AG09319 (cell line): ENCODE results near the gene THTPA.

Experiments used
- DNase-seq: peaks from one replicate; pipeline ENCODE4 v3.0.0-alpha.2; 2010; ENCODE audit warnings: low read depth; ENCODE audit errors: extremely low read depth
- TF ChIP-seq, protein P1 (sequence below): IDR thresholded peaks from 2 replicates; pipeline ENCODE4 v1.5.1; 2011; ENCODE audit warnings: low read depth, mild to moderate bottlenecking, inconsistent platforms, low read length, moderate library complexity

Gene THTPA

GRCh38 chr14:23548351-23549318 lies 7.4 kb upstream of the THTPA start:
- DNase-seq = no peak
- TF ChIP-seq, protein P1, sequence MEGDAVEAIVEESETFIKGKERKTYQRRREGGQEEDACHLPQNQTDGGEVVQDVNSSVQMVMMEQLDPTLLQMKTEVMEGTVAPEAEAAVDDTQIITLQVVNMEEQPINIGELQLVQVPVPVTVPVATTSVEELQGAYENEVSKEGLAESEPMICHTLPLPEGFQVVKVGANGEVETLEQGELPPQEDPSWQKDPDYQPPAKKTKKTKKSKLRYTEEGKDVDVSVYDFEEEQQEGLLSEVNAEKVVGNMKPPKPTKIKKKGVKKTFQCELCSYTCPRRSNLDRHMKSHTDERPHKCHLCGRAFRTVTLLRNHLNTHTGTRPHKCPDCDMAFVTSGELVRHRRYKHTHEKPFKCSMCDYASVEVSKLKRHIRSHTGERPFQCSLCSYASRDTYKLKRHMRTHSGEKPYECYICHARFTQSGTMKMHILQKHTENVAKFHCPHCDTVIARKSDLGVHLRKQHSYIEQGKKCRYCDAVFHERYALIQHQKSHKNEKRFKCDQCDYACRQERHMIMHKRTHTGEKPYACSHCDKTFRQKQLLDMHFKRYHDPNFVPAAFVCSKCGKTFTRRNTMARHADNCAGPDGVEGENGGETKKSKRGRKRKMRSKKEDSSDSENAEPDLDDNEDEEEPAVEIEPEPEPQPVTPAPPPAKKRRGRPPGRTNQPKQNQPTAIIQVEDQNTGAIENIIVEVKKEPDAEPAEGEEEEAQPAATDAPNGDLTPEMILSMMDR = no peak

- TF ChIP-seq, protein P1 = no peak
- no peak for DNase-seq
Observed at GRCh38 chr14:23550131-23550811, 5.8 kb upstream of the THTPA start.

- DNase-seq = no peak
- TF ChIP-seq, protein P1 = no peak
Observed at GRCh38 chr14:23550812-23551265, 5.2 kb upstream of the THTPA start.

- no peak for DNase-seq
- TF ChIP-seq, protein P1 = no peak
Observed at GRCh38 chr14:23551266-23552028, 4.6 kb upstream of the THTPA start, which contains the start of gene ZFHX2. Gene ZFHX2 (minus strand): TSS chr14:23551765. CDS start chr14:23535325, 16,440 bp downstream.

- DNase-seq = no peak
- TF ChIP-seq, protein P1 = no peak
Observed at GRCh38 chr14:23555533-23555881, 564 bp upstream of the THTPA start.

DNA sequence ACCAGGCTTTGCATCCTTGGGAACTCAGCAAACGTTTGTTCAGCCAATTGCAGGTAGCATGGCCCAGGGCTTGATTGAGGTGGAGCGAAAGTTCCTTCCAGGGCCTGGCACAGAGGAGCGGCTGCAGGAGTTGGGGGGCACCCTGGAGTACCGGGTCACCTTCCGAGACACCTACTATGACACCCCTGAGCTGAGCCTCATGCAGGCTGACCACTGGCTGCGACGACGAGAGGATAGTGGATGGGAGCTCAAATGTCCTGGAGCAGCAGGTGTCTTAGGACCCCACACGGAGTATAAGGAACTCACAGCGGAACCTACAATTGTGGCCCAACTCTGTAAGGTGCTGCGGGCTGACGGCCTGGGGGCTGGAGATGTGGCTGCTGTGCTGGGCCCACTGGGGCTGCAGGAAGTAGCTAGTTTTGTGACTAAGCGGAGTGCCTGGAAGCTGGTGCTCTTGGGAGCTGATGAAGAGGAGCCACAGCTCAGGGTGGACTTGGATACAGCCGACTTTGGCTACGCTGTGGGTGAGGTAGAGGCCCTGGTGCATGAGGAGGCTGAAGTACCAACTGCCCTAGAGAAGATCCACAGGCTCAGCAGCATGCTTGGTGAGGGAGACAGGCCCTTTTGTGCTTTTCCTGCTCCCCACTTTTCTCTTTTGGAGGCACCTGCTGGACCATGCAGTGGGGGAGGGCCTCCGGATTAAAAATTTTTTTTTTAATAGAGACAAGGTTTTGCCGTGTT lies 799 bp downstream of the THTPA start:
- DNase-seq = no peak
- TF ChIP-seq, protein P1 = no peak
